GM12872 (cell line): ENCODE measurements around the gene CFDP1.

Experiments
- CTCF ChIP-seq: IDR thresholded peaks from 3 replicates; pipeline ENCODE4 v1.5.1; 2011; ENCODE audit warnings: low read depth, mild to moderate bottlenecking, low read length, moderate library complexity; ENCODE audit not compliant: insufficient read depth

The CFDP1 gene

GRCh38 chr16:75343286-75343685 is 90.0 kb downstream of the CFDP1 start:
- TF ChIP-seq CTCF, result no peak

- TF ChIP-seq CTCF, result no peak
Observed at GRCh38 chr16:75342308-75342811, 90.9 kb downstream of the CFDP1 start.

GRCh38 chr16:75341564-75342307 is 91.6 kb downstream of the CFDP1 start:
- no peak for TF ChIP-seq CTCF

GRCh38 chr16:75340741-75341491 is 92.4 kb downstream of the CFDP1 start:
- TF ChIP-seq CTCF, result no peak

GRCh38 chr16:75337430-75337829 is 95.9 kb downstream of the CFDP1 start:
- no peak for TF ChIP-seq CTCF

- TF ChIP-seq CTCF, result no peak
Observed at GRCh38 chr16:75336521-75336920, 96.8 kb downstream of the CFDP1 start.

GRCh38 chr16:75333721-75334163 is 99.6 kb downstream of the CFDP1 start:
- TF ChIP-seq CTCF, result no peak
